GM21528 (cell line): ENCODE data around the gene IL18RAP.
A peak's percentile ranks its signal among the peaks of the same experiment; 100 is the strongest.

Experiments used
- ATAC-seq: cut with Tn5 transposase; IDR thresholded peaks from one replicate; pipeline ENCODE4 v1.9.1; 2021; ENCODE audit warnings: mild to moderate bottlenecking, moderate library complexity; ENCODE audit not compliant: unreplicated experiment, low FRiP score

Gene IL18RAP

GRCh38 chr2:102422910-102423309, at the start of gene IL18RAP:
Gene IL18RAP (plus strand): TSS chr2:102423160. CDS start chr2:102423278, 118 bp downstream.
- ATAC-seq = no peak

GRCh38 chr2:102376052-102376591, 46.8 kb upstream of the IL18RAP start:
- no peak for ATAC-seq

- ATAC-seq = no peak
Measured at GRCh38 chr2:102383722-102384121, 39.2 kb upstream of the IL18RAP start.

GRCh38 chr2:102385522-102385921, 37.4 kb upstream of the IL18RAP start:
- no peak for ATAC-seq

GRCh38 chr2:102386004-102386403, 37.0 kb upstream of the IL18RAP start:
- no peak for ATAC-seq

GRCh38 chr2:102386867-102387541, 36.0 kb upstream of the IL18RAP start:
- no peak for ATAC-seq

GRCh38 chr2:102387763-102388546, 35.0 kb upstream of the IL18RAP start:
- no peak for ATAC-seq

- no peak for ATAC-seq
Measured at GRCh38 chr2:102391565-102391964, 31.4 kb upstream of the IL18RAP start.

- ATAC-seq = no peak
Measured at GRCh38 chr2:102392096-102392495, 30.9 kb upstream of the IL18RAP start.

GRCh38 chr2:102392942-102393341, 30.0 kb upstream of the IL18RAP start:
- no peak for ATAC-seq

- ATAC-seq = no peak
Measured at GRCh38 chr2:102396012-102396411, 26.9 kb upstream of the IL18RAP start.

- ATAC-seq = no peak
Measured at GRCh38 chr2:102397209-102397608, 25.8 kb upstream of the IL18RAP start.

- no peak for ATAC-seq
Measured at GRCh38 chr2:102399499-102400141, 23.3 kb upstream of the IL18RAP start.

GRCh38 chr2:102401456-102401855, 21.5 kb upstream of the IL18RAP start:
- no peak for ATAC-seq

- ATAC-seq = no peak
Measured at GRCh38 chr2:102401865-102402264, 21.1 kb upstream of the IL18RAP start.

GRCh38 chr2:102410952-102411351, 12.0 kb upstream of the IL18RAP start:
- no peak for ATAC-seq

GRCh38 chr2:102412199-102412598, 10.8 kb upstream of the IL18RAP start:
- no peak for ATAC-seq

GRCh38 chr2:102417946-102418345, 5.0 kb upstream of the IL18RAP start:
- peak; percentile 65 for ATAC-seq

GRCh38 chr2:102418421-102418961, 4.5 kb upstream of the IL18RAP start:
- ATAC-seq = peak; percentile 85

GRCh38 chr2:102420290-102420689, 2.7 kb upstream of the IL18RAP start:
- ATAC-seq = no peak
